Measurements from ENCODE around the gene RAB4A. TPM values are rescaled to one million over a fixed set of nuclear protein-coding genes. Genes with fewer than 3 reads are reported as not detected.

The RAB4A gene, protein sequence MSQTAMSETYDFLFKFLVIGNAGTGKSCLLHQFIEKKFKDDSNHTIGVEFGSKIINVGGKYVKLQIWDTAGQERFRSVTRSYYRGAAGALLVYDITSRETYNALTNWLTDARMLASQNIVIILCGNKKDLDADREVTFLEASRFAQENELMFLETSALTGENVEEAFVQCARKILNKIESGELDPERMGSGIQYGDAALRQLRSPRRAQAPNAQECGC
- total RNA-seq (2022; extraction: Qiagen RNA extraction; ENCODE audit: low read depth): 39.7 to 49.5 TPM (median 45.1 TPM) in 5 replicates

DNA sequence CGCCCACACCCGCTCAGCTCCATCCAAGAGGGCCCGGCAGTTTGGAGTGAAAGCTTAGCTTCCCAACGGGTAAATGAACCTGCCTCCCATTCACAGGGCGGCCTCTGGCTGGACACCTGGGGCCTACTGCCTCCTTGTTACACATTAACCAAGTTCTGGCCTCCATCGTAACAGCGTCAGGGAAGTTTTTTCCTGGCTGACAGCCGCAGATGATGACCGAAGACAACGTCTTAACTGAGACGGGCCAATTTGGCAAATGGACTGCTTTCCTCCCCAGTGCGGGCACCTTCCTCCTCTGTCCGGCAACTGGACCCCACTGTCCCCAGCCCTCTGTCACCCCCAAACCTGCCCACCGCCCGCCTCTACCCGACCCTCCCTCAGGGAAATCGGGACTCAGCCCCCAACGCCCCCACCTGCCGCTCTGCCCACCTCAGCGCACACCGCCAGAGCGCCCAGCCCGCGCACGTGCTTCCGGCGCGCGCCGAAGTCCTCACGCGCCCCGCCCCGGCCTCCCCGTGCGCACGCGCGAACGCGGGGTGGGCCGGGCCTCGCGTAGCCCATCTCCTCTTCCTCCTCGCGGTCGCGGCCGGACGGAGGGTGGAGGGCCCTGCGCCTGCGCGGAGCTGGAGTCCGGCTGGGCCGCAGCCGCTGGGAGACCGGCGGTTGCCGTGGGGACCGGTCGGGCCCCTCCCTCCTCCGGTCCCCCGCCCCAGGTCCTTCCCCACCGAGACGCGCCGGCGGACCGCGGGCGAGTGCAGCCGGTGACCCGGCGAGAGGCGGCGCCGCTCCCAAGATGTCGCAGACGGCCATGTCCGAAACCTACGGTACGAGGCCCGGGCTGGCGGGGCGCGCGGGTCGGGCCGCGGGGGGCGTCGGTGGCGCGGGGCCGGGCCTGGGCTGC, at the start of gene RAB4A:
Gene RAB4A, plus strand, starts transcription at position 565 of the 901 bp plus-strand sequence. Its CDS starts 229 bp downstream, at position 794.

DNA sequence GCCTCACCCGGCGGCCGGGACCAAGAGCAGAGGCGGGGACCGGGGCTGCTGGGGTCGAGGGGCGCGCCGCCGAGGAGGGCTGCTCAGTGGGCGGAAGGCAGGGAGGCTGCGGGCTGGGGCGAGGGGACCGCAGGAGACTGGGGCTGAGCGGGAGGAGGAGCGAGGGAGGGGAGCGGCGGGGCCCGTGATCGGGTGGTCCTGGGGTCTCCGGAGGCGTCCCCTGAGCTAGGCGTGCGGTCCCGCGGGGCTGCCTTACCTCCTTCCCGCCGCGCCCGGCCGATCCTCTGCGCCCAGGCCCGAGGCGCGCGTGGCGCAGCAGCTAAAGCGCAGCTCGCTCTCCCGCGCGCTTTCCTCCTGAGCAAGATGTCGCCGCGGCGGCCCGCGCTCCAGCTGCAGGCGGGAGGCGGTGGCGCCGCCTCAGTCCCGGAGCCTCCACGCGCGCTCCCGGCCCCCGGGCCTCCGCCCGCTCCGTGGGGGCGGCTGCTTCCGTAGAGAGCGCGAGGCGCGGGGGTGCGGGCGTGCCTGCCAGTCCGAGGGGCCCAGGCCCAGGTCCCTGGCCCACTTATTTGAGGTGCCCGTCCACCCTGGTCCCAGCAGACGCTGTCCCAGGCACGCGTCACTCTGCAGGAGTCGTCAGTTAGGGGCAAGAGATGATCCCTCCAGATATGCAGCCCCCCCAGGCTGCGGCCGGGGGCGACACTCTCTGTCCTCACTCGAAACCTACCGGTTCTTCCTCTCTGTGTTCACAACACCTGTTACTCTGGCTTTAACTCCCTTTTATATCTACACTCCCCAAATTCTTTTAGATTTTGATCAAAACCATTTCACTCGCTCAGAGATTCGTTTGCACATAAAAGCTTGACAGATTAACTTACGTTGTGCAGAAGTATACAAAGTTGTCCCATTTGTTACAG, 72.0 kb downstream of the RAB4A start, which contains the start of gene CCSAP:
Gene CCSAP, minus strand, starts transcription at position 392 of the 914 bp plus-strand sequence. CDS start 582 bp downstream, outside the sequence.

Other genes starting within 250 kb of the RAB4A start
- 2.5 to 7.0 TPM (median 6.6 TPM) in 5 replicates for gene CCSAP, start 71.9 kb downstream of the RAB4A start, total RNA-seq (2022; extraction: Qiagen RNA extraction; ENCODE audit: low read depth)
- gene ACTA1, start 163.0 kb downstream of the RAB4A start, total RNA-seq (2022; extraction: Qiagen RNA extraction; ENCODE audit: low read depth): 0.09 to 0.29 TPM (median 0.13 TPM) in 5 replicates
- 18.0 to 23.9 TPM (median 20.0 TPM) in 5 replicates for gene NUP133, start 237.2 kb downstream of the RAB4A start, total RNA-seq (2022; extraction: Qiagen RNA extraction; ENCODE audit: low read depth)

Measured in A549 treated with RU486 at 1 μM for 4 hours (cell line).